Measurements from ENCODE around the gene C10orf90.

Gene C10orf90

GRCh38 chr10:126639084-126639483 is 31.4 kb downstream of the C10orf90 start:
- no peak for TF ChIP-seq CTCF (IDR thresholded peaks at IDR 0.05; ENCODE audit: insufficient read depth, low read length, poor library complexity, severe bottlenecking)
- no peak for DNase-seq (ENCODE audit: extremely low read depth, insufficient read length)
- no peaks in the 10 kb centered on the region for H3K27me3 ChIP-seq (replicated peaks; ENCODE audit: control insufficient read depth, insufficient read depth, low read length)
- no peaks in the 10 kb centered on the region for H3K36me3 ChIP-seq (ENCODE audit: control insufficient read depth, insufficient read depth, low read length)
- no peak overlapping the region for H3K4me3 ChIP-seq (replicated peaks; ENCODE audit: low read depth, low read length)

GRCh38 chr10:126638542-126638941 is 32.0 kb downstream of the C10orf90 start:
- no peaks in the 10 kb centered on the region for H3K27me3 ChIP-seq (replicated peaks; ENCODE audit: control insufficient read depth, insufficient read depth, low read length)
- no peaks in the 10 kb centered on the region for H3K36me3 ChIP-seq (ENCODE audit: control insufficient read depth, insufficient read depth, low read length)
- no peak for DNase-seq (ENCODE audit: extremely low read depth, insufficient read length)
- H3K4me3 ChIP-seq (replicated peaks; ENCODE audit: low read depth, low read length), result no peak overlapping the region
- TF ChIP-seq CTCF (IDR thresholded peaks at IDR 0.05; ENCODE audit: insufficient read depth, low read length, poor library complexity, severe bottlenecking), result no peak

GRCh38 chr10:126637501-126637900 is 33.0 kb downstream of the C10orf90 start:
- no peak for TF ChIP-seq CTCF (IDR thresholded peaks at IDR 0.05; ENCODE audit: insufficient read depth, low read length, poor library complexity, severe bottlenecking)
- DNase-seq (ENCODE audit: extremely low read depth, insufficient read length), result no peak

GRCh38 chr10:126634911-126635310 is 35.6 kb downstream of the C10orf90 start:
- Histone ChIP-seq H3K4me3 (replicated peaks; ENCODE audit: low read depth, low read length) (no peak overlapping the region), H3K36me3 (ENCODE audit: control insufficient read depth, insufficient read depth, low read length) (no peaks in the 10 kb centered on the region), H3K27me3 (replicated peaks; ENCODE audit: control insufficient read depth, insufficient read depth, low read length) (no peaks in the 10 kb centered on the region)
- TF ChIP-seq CTCF (IDR thresholded peaks at IDR 0.05; ENCODE audit: insufficient read depth, low read length, poor library complexity, severe bottlenecking), result no peak
- DNase-seq (ENCODE audit: extremely low read depth, insufficient read length), result no peak

More at GRCh38 chr10:126637501-126637900, 33.0 kb downstream of the C10orf90 start:
- H3K27me3 ChIP-seq (replicated peaks; ENCODE audit: control insufficient read depth, insufficient read depth, low read length), result no peaks in the 10 kb centered on the region
- H3K4me3 ChIP-seq (replicated peaks; ENCODE audit: low read depth, low read length), result no peak overlapping the region
- H3K36me3 ChIP-seq (ENCODE audit: control insufficient read depth, insufficient read depth, low read length), result no peaks in the 10 kb centered on the region

- Histone ChIP-seq H3K27me3 (replicated peaks; ENCODE audit: control insufficient read depth, insufficient read depth, low read length) (no peaks in the 10 kb centered on the region), H3K4me3 (replicated peaks; ENCODE audit: low read depth, low read length) (no peak overlapping the region), H3K36me3 (ENCODE audit: control insufficient read depth, insufficient read depth, low read length) (no peaks in the 10 kb centered on the region)
- DNase-seq (ENCODE audit: extremely low read depth, insufficient read length), result no peak
- TF ChIP-seq CTCF (IDR thresholded peaks at IDR 0.05; ENCODE audit: insufficient read depth, low read length, poor library complexity, severe bottlenecking), result no peak
These were observed 36.1 kb downstream of the C10orf90 start for GRCh38 chr10:126634347-126634746.

- Histone ChIP-seq H3K4me3 (replicated peaks; ENCODE audit: low read depth, low read length) (no peak overlapping the region), H3K36me3 (ENCODE audit: control insufficient read depth, insufficient read depth, low read length) (no peaks in the 10 kb centered on the region), H3K27me3 (replicated peaks; ENCODE audit: control insufficient read depth, insufficient read depth, low read length) (no peaks in the 10 kb centered on the region)
- no peak for DNase-seq (ENCODE audit: extremely low read depth, insufficient read length)
- TF ChIP-seq CTCF (IDR thresholded peaks at IDR 0.05; ENCODE audit: insufficient read depth, low read length, poor library complexity, severe bottlenecking), result no peak
These were observed 37.8 kb downstream of the C10orf90 start for GRCh38 chr10:126632705-126633104.

All from GM06990 (cell line).